ENCODE data around the gene TMOD4. TPM values are rescaled to one million over a fixed set of nuclear protein-coding genes. Genes with fewer than 3 reads are reported as not detected.

Gene TMOD4
- total and polyA plus RNA-seq, 2 experiments from 2014 or later = 1.3 TPM; not detected in 1

DNA sequence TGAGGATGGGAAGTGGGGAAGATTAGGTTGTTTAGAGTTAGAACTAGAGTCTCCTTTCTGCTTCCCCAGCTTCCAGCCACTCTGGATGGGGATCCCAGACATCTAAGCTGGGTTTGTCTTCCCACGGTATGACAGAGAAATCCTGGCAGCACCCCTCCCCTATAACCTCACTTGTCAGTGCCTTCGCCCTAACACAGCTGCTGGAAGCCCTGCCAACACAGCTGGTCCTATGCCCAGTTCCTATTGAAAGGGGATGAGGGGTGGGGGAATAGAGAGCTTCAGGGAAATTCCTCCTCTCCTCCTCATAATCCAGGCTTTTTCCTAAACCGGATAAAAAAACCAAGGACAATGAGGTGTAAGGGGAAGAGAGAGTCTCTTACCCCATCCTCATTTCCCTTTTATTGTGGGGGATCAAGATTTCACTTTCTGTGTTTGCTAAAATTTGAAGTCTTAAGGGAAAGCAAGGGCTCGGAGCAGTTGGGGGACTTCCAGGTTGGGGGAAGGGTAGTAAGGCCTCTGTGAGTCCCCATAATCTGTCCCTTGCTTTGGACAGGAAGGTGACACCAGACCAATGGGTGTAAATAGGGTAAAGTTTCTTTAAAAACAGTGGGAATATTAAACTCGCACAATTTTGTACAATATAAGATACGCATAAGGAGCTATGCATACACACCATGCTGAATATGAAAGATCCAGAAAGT, 590 bp downstream of the TMOD4 start (continued):
- TF ChIP-seq, protein P1, sequence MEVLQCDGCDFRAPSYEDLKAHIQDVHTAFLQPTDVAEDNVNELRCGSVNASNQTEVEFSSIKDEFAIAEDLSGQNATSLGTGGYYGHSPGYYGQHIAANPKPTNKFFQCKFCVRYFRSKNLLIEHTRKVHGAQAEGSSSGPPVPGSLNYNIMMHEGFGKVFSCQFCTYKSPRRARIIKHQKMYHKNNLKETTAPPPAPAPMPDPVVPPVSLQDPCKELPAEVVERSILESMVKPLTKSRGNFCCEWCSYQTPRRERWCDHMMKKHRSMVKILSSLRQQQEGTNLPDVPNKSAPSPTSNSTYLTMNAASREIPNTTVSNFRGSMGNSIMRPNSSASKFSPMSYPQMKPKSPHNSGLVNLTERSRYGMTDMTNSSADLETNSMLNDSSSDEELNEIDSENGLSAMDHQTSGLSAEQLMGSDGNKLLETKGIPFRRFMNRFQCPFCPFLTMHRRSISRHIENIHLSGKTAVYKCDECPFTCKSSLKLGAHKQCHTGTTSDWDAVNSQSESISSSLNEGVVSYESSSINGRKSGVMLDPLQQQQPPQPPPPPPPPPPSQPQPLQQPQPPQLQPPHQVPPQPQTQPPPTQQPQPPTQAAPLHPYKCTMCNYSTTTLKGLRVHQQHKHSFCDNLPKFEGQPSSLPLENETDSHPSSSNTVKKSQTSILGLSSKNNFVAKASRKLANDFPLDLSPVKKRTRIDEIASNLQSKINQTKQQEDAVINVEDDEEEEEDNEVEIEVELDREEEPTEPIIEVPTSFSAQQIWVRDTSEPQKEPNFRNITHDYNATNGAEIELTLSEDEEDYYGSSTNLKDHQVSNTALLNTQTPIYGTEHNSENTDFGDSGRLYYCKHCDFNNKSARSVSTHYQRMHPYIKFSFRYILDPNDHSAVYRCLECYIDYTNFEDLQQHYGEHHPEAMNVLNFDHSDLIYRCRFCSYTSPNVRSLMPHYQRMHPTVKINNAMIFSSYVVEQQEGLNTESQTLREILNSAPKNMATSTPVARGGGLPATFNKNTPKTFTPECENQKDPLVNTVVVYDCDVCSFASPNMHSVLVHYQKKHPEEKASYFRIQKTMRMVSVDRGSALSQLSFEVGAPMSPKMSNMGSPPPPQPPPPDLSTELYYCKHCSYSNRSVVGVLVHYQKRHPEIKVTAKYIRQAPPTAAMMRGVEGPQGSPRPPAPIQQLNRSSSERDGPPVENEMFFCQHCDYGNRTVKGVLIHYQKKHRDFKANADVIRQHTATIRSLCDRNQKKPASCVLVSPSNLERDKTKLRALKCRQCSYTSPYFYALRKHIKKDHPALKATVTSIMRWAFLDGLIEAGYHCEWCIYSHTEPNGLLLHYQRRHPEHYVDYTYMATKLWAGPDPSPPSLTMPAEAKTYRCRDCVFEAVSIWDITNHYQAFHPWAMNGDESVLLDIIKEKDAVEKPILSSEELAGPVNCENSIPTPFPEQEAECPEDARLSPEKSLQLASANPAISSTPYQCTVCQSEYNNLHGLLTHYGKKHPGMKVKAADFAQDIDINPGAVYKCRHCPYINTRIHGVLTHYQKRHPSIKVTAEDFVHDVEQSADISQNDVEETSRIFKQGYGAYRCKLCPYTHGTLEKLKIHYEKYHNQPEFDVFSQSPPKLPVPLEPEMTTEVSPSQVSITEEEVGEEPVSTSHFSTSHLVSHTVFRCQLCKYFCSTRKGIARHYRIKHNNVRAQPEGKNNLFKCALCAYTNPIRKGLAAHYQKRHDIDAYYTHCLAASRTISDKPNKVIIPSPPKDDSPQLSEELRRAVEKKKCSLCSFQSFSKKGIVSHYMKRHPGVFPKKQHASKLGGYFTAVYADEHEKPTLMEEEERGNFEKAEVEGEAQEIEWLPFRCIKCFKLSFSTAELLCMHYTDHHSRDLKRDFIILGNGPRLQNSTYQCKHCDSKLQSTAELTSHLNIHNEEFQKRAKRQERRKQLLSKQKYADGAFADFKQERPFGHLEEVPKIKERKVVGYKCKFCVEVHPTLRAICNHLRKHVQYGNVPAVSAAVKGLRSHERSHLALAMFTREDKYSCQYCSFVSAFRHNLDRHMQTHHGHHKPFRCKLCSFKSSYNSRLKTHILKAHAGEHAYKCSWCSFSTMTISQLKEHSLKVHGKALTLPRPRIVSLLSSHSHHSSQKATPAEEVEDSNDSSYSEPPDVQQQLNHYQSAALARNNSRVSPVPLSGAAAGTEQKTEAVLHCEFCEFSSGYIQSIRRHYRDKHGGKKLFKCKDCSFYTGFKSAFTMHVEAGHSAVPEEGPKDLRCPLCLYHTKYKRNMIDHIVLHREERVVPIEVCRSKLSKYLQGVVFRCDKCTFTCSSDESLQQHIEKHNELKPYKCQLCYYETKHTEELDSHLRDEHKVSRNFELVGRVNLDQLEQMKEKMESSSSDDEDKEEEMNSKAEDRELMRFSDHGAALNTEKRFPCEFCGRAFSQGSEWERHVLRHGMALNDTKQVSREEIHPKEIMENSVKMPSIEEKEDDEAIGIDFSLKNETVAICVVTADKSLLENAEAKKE (CRISPR knock-in tag; IDR thresholded peaks at IDR 0.05) = no peak
- no peak for TF ChIP-seq EZH2phosphoT487 (IDR thresholded peaks at IDR 0.05; ENCODE audit: unreplicated experiment)
- TF ChIP-seq ETS1 (IDR thresholded peaks at IDR 0.05) = no peak
- TF ChIP-seq JUNB (IDR thresholded peaks at IDR 0.05; ENCODE audit: unreplicated experiment) = no peak

- H2AFZ ChIP-seq = no peak overlapping the region
- peaks cover 8% of the 10 kb centered on the region; the same call in 1 of the 2 replicates for H3K4me1 ChIP-seq (ENCODE audit: insufficient read depth)
- peaks cover 8% of the 10 kb centered on the region for H3K79me2 ChIP-seq (replicated peaks; ENCODE audit: insufficient read depth)
- Mint-ChIP-seq H3K36me3 (ENCODE audit: low read depth) (peaks cover 47% of the 10 kb centered on the region), H3K27ac (no peak overlapping the region), H3K4me1 (peaks cover 7% of the 10 kb centered on the region; the same call in 2 of the 3 replicates), H3K27me3 (ENCODE audit: insufficient read depth, low read depth, poor library complexity) (peaks cover 9% of the 10 kb centered on the region), H3K4me3 (no peak overlapping the region; the same call in 2 of the 3 replicates), H3K9me3 (no peaks in the 10 kb centered on the region)
- H3K27ac ChIP-seq (ENCODE audit: low read depth) = no peak overlapping the region
- ATAC-seq = no peak
- no peaks in the 10 kb centered on the region for H3F3A ChIP-seq (replicated peaks; ENCODE audit: low read depth)
- H3K27me3 ChIP-seq (ENCODE audit: insufficient read depth) = no peaks in the 10 kb centered on the region
- no peaks in the 10 kb centered on the region for H3K9me2 ChIP-seq (ENCODE audit: insufficient read depth)
- H4K20me1 ChIP-seq (replicated peaks; ENCODE audit: insufficient read depth) = no peaks in the 10 kb centered on the region
- DNase-seq (ENCODE audit: low spot score) = no peak
- H3K36me3 ChIP-seq (ENCODE audit: insufficient read depth) = peaks cover 4% of the 10 kb centered on the region
- H3K4me3 ChIP-seq = no peak overlapping the region
- no peak for TF ChIP-seq POLR2AphosphoS5 (IDR thresholded peaks at IDR 0.05; ENCODE audit: low read depth)
- TF ChIP-seq, protein P2, sequence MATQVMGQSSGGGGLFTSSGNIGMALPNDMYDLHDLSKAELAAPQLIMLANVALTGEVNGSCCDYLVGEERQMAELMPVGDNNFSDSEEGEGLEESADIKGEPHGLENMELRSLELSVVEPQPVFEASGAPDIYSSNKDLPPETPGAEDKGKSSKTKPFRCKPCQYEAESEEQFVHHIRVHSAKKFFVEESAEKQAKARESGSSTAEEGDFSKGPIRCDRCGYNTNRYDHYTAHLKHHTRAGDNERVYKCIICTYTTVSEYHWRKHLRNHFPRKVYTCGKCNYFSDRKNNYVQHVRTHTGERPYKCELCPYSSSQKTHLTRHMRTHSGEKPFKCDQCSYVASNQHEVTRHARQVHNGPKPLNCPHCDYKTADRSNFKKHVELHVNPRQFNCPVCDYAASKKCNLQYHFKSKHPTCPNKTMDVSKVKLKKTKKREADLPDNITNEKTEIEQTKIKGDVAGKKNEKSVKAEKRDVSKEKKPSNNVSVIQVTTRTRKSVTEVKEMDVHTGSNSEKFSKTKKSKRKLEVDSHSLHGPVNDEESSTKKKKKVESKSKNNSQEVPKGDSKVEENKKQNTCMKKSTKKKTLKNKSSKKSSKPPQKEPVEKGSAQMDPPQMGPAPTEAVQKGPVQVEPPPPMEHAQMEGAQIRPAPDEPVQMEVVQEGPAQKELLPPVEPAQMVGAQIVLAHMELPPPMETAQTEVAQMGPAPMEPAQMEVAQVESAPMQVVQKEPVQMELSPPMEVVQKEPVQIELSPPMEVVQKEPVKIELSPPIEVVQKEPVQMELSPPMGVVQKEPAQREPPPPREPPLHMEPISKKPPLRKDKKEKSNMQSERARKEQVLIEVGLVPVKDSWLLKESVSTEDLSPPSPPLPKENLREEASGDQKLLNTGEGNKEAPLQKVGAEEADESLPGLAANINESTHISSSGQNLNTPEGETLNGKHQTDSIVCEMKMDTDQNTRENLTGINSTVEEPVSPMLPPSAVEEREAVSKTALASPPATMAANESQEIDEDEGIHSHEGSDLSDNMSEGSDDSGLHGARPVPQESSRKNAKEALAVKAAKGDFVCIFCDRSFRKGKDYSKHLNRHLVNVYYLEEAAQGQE (IDR thresholded peaks at IDR 0.05; ENCODE audit: unreplicated experiment) = no peak
- no peak for TF ChIP-seq STAT1 (IDR thresholded peaks at IDR 0.05; ENCODE audit: unreplicated experiment)
- TF ChIP-seq EZH2phosphoT487 (IDR thresholded peaks at IDR 0.05; ENCODE audit: unreplicated experiment) = no peak
- H3K4me2 ChIP-seq = no peak overlapping the region
Measured at GRCh38 chr1:151171190-151171589, 4.6 kb downstream of the TMOD4 start.
